Hepatic stellate cell (primary cell): Measurements from ENCODE around the gene ATXN10.

Source experiments
- DNase-seq: peaks from one replicate; pipeline ENCODE4 v3.0.0; 2011; ENCODE audit warnings: low spot score

Gene ATXN10

DNA sequence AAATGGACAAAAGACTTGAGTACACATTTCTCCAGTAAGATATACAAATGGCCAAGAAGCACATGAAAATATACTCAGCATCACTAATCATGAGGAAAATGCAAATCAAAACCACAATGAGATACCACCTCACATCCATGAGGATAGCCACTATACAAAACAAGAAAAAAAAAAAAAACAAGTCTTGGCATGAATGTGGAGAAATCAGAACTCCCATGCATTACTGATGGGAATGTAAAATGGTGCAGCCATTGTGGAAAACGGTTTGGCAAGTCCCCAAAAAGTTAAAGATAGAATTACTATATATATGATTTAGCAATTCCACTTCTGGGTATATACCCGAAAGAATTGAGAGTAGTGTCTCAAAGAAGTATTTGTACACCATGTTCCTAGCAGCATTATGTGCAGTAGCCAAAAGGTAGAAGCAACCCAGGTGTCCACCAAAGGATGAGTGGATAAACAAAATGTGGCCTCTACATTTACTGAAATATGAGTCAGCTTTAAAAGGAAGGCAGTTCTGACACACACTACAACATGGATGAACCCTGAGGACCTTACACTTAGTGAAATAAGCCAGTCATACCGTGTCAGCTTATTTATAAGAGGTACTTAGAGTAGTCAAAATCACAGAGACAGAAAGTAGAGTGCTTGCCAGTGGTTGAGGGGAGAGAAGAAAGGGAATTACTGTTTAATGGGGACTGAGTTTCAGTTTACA lies 159.1 kb downstream of the ATXN10 start:
- no peak for DNase-seq

DNA sequence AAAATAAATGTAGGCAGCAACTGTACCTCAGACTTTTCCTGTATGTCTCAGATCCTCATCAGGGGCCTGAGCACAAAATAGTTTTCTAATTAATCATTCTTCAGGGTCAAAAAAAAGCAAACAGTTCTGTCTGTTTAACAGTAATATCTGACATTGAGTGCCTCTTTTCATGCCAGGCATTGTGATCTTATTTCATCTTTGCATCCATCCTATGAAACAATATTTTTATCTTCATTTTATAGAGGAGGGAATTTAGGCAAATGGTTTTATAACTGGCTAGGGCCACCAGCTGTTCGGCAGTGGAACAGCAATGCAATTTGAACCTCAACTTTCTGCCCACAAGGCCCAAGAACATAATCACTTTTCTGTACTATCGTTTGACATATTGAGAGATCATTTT lies 159.8 kb downstream of the ATXN10 start:
- peak; percentile 27 for DNase-seq

DNA sequence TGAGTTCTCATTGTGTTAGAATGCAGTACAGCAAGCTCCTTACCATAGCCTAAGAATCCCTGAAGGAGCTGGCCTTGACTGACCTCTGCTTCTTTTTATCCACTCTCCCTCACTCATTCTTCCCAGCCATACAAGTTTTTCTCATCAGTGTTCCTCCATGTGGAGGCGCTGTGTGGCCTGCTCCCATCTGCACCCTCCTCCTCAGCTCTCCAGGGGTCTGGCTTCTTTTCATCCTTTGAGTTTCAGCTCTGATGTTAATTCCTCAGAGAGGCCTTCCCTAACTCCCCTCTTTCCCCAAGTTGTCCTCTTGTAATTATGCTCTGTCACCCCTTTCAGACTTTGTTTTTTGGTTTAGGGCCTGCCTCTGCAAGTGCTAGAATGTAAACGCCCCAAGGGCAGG lies 160.5 kb downstream of the ATXN10 start:
- DNase-seq = no peak

- DNase-seq = no peak
Observed at GRCh38 chr22:45832959-45833580, 161.4 kb downstream of the ATXN10 start.

- no peak for DNase-seq
Observed at GRCh38 chr22:45833613-45834012, 162.0 kb downstream of the ATXN10 start.

GRCh38 chr22:45834241-45834640 lies 162.6 kb downstream of the ATXN10 start:
- no peak for DNase-seq

GRCh38 chr22:45834795-45835194 lies 163.2 kb downstream of the ATXN10 start:
- no peak for DNase-seq

DNA sequence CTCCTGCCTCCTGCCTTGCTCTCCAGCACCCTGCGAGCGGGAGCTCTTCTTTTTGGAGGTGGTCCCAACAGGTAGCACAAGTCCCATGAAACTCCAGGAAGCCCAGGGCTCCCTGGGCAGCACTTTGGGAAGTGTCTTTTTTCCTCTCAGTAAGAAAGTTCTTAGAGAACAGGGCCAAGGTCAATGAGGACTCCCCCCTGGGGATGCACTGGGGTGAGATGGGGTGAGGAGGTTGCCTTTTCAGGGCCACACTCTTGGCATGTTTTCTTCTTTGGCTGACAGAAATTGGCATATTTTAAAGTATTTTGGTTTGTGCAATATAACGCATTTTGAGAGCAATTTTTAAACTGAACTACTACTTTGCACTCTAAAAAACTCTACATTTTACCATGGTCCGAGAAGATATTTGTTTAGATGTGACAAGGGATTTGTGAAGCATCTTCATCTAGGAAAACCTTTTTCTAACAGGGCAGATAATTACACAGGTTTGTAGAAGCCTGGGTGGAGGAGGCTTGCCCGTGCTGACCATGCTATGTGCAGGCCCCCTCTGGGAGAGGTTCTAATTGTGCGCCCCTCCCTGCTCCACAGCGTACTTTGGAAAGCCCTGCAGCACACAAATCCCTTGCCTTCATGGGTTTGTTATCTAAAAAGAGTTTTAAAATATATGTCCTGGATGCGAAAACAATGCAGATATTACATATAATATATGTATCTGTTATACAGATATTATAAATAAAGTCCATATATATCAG lies 165.0 kb downstream of the ATXN10 start:
- no peak for DNase-seq

- DNase-seq = no peak
Observed at GRCh38 chr22:45837508-45837907, 165.9 kb downstream of the ATXN10 start.

GRCh38 chr22:45838305-45838887 lies 166.8 kb downstream of the ATXN10 start:
- DNase-seq = no peak

DNA sequence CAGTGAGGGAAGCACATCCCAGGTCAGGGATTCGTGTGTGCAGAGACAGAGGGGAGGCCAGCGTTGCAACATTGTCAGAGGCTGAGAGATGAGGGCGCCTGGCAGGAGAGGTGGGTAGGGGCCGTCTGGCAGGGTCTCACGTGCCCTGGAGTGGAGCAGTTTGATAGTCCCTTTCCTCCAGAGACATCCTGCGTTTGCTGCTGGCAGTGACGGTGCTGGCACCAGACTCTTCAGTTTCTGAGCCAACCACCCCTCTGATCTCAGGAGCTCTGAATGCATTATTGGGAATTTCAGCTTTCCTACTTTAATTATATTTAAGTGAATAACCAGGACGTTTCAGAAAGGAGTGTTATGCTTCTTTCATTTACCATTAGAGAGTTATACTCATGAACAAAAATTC lies 168.8 kb downstream of the ATXN10 start:
- DNase-seq = no peak

DNA sequence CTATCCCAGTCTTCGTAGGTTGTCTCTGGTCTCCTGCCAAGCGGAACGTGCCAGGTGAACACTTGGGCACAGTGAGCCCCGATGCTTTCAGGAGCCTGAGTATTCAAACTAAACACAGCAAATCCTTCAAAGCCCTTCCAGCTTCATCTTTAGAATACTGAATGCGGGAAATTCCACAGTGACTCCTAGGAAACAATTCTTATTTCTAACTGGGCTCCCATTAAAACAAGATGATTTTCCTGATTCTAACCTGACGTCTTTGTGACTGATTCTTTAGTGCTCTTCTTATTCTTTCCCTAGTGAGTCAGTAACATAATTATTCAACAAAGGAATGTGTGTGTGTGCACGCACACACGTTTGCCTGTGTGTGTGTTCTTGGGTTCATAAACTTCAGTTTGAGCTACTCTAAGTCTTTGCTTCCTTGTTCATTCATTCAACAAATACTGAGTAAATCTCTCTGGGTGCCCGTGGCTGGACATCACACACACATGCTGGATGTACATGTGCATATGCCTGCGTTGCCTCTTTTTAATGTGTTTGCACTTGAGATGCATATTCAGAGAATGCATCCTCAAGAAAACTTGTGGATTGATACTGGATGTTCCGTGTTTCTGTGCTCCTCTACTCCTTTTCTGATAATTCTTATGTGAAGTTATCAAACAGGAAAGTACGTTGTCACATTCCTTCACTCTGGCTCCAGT lies 170.8 kb downstream of the ATXN10 start:
- DNase-seq = no peak

- no peak for DNase-seq
Observed at GRCh38 chr22:45843031-45843430, 171.4 kb downstream of the ATXN10 start.

DNA sequence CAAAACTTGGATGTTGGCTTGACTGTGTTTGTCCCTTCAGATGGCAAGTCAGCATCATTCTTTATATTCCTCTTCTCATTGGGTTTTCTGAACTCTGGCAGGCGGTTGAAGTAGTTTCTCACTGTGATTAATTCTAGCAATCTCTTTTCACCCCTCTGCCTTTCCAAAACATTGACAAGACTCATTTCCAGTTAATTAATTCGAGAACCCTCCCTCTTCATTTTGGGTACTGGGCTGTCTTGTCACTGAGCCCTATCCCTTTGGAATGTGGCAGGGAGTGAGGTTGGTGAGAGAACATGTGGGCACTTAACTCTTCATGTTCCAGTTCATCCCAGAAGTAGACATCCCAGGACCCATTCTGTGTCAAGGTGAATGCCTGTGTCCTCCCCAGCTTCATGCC lies 172.4 kb downstream of the ATXN10 start:
- no peak for DNase-seq

DNA sequence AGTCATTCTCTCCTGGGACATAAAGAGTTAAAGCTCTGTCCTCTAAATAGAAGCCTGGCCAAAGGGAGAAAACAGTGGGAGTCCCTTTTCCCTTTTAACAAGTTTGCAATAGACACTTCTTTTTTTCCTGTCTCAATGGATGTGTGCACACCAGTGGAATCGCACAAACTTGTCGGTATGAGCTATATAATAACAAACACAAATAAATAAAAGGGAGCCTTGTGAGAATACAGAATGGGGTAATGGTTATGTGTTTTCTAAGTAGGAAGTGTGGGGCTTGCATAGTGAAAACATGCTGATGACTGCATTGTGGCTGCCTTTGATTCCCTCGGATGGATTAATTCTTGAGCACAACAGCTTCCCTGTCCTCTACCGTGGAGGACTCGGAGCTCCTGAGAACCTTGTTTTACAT lies 173.4 kb downstream of the ATXN10 start:
- no peak for DNase-seq

DNA sequence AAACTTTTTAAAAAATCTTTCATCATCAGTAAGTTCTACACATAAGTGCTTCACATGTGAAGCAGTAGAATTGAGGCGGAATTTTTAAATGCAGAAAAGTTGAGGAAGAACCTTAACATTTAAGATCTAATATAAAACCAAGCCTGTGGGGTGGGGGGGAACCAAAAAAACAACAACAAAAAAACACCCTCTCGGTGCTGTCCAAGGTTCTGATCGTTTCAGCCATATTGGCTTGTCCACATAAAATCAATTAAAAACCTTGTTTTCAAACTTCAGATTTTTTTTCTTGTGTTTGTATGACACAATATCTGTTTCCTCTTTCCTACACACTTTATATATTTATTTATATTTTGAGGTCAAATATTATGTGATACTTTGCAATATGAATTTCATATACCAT lies 175.3 kb downstream of the ATXN10 start:
- DNase-seq = no peak

DNA sequence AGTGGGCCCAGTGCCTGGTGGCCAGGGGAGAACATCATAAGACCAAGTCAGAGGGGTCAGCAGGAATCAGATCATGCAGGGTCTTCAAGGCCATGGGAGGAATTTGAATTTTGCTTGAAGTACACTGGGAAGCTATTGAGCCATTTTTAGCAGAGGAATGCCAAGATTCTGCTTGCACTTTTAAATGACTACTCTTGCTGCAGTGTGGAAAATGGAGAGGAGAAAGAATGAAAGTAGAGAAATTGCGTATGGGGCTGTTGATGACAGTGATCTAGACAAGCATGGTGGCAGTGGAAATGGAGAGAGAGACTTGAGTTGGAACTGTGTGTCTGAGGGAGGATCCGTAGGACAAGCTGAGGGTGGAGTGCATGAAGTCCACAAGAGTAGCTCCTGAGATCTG lies 177.3 kb downstream of the ATXN10 start:
- DNase-seq = no peak

- DNase-seq = no peak
Observed at GRCh38 chr22:45852826-45853225, 181.2 kb downstream of the ATXN10 start.

DNA sequence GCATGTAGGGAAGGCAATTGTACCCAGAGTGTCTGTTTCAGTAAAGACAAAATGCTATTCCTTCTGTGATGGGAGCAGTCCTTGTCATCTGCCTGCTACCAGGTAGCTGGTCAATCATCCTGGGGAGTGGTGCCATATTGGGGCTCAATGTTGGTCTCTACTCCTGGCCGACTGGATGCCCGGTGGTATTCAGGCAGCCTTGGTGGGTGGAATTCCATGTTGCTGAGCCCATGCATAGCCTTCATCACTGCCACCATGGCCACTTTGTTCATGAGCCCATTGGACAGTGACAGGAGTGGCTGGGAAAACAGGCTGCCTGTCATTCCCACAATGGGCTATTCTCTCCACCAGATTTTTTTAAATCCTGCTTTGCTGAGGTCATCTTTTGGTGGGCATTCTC lies 184.3 kb downstream of the ATXN10 start:
- DNase-seq = no peak

DNA sequence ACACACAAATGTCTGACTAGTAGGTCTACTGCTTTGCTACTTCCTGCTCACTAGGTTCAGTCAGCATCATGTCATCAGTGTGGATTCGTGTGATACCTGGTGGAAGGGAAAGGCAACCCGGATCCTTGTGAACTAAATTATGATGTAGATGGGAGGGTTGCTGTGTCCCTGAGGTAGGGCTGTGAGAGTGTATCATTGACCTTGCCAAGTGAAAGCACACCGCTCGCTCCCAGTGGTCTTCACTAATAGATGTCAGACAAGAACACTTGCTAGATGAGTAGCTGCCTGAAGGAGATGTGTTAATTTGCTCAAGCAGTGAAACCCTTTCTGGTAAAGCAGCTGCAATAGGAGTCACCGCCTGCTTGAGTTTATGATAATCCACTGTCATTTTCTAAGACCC lies 185.9 kb downstream of the ATXN10 start:
- DNase-seq = no peak

GRCh38 chr22:45859231-45860161 lies 187.9 kb downstream of the ATXN10 start:
- no peak for DNase-seq
